ENCODE results near the gene PLEKHA5. TPM values are rescaled to one million over a fixed set of nuclear protein-coding genes. Genes with fewer than 3 reads are reported as not detected.
"Not testable (repeated sequence)": the region's sequence is repeated elsewhere in the genome, so short reads cannot be mapped to it uniquely, and the experiment has no call there.

The PLEKHA5 gene
- total and polyA plus RNA-seq, 4 donors = 4.9 to 88.5 (median 20.9) TPM

DNA sequence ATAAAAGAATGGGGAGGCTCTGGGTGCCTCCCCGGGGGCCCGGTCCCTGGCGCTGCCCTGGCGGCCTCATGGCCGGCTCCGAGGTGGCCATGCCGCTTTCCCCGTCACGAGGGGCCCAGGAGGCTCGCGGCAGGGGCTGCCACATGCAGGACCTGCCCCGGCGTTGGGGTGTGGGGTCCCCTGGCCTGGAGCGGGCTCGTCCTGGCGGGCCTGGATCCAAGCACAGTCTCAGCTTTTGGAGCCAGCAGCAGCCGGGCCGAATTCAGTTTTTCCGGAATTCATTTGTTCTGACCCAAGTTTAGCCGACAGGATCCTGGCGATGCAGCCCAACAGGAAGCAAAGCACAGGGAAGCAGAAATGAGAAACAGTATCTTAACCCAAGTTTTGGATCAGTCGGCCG lies 283.3 kb downstream of the PLEKHA5 start:
- Histone ChIP-seq H3K27ac (ENCODE audit: low read depth in 1 of 2, low read length in 1 of 2) (peak overlapping the region in 1 of 2 donors; percentile 35), H3K4me1 (ENCODE audit: control insufficient read depth in 5 of 5, insufficient read depth in 5 of 5, low read length in 5 of 5) (peaks cover 0 to 13% (median 7%) of the 10 kb centered on the region in 5 donors), H3K9ac (ENCODE audit: insufficient read depth in 1 of 2, low read length in 2 of 2) (no peak overlapping the region), H3K36me3 (ENCODE audit: control insufficient read depth in 4 of 4, insufficient read depth in 4 of 4, low read length in 4 of 4) (no peaks in the 10 kb centered on the region), H3K9me3 (ENCODE audit: control insufficient read depth in 4 of 4, insufficient read depth in 3 of 4, low read length in 3 of 4) (no peaks in the 10 kb centered on the region), H3K4me3 (no peak overlapping the region), H3K27me3 (ENCODE audit: control insufficient read depth in 3 of 3, insufficient read depth in 3 of 3, low read length in 2 of 3) (no peaks in the 10 kb centered on the region)
- DNase-seq = no peak
- WGBS, 2 donors = 87 to 94% methylated on average over 23 of the region's 23 CpGs
- TF ChIP-seq CTCF (IDR thresholded peaks at IDR 0.05; ENCODE audit: control extremely low read depth, extremely low read depth) = no peak
- no peak for ATAC-seq (ENCODE audit: insufficient read depth, low FRiP score)

DNA sequence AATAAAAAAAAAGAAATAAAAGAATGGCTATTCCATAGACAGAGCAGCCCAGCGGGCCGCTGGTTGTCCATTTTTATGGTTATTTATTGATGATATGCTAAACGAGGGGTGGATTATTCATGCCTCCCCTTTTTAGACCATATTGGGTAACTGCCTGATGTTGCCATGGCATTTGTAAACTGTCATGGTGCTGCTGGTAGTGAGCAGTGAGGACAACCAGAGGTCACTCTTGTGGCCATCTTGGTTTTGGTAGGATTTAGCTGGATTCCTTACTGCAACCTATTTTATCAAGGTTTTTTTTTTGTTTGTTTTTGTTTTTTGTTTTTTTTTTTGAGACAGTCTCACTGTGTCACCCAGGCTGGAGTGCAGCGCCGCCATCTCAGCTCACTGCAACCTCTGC lies 284.0 kb downstream of the PLEKHA5 start:
- not testable (repeated sequence) for H3K27me3 ChIP-seq (ENCODE audit: control insufficient read depth in 3 of 3, insufficient read depth in 3 of 3, low read length in 2 of 3); H3K9ac ChIP-seq (ENCODE audit: insufficient read depth in 1 of 2, low read length in 2 of 2); H3K4me3 ChIP-seq; H3K27ac ChIP-seq (ENCODE audit: low read depth in 1 of 2, low read length in 1 of 2); H3K9me3 ChIP-seq (ENCODE audit: control insufficient read depth in 4 of 4, insufficient read depth in 3 of 4, low read length in 3 of 4); DNase-seq; ATAC-seq (ENCODE audit: insufficient read depth, low FRiP score); H3K36me3 ChIP-seq (ENCODE audit: control insufficient read depth in 4 of 4, insufficient read depth in 4 of 4, low read length in 4 of 4)
- 96 to 97% methylated on average over 5 of the region's 5 CpGs for WGBS, 2 donors
- peaks cover 0 to 13% (median 7%) of the 10 kb centered on the region in 5 donors for H3K4me1 ChIP-seq (ENCODE audit: control insufficient read depth in 5 of 5, insufficient read depth in 5 of 5, low read length in 5 of 5)

DNA sequence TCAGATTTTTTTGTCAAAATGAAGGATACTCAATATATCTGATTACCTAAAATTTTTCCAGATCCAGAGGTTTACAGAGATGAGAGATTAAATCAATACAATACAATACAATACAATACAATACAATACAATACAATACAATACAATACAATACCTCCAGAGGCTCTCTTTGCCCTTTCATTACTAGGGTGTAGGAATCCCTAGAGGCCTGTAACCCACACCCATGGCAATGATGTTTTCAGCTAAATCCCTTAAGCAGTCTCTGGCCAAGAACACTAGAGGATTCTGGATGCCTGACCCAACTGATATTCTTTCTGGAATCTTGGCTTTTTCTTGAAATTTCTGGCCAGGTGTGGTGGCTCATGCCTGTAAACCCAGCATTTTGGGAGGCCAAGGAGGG lies 286.0 kb downstream of the PLEKHA5 start:
- TF ChIP-seq CTCF (IDR thresholded peaks at IDR 0.05; ENCODE audit: control extremely low read depth, extremely low read depth) = no peak
- Histone ChIP-seq H3K9me3 (ENCODE audit: control insufficient read depth in 4 of 4, insufficient read depth in 3 of 4, low read length in 3 of 4) (no peaks in the 10 kb centered on the region), H3K36me3 (ENCODE audit: control insufficient read depth in 4 of 4, insufficient read depth in 4 of 4, low read length in 4 of 4) (no peaks in the 10 kb centered on the region), H3K27me3 (ENCODE audit: control insufficient read depth in 3 of 3, insufficient read depth in 3 of 3, low read length in 2 of 3) (no peaks in the 10 kb centered on the region), H3K27ac (ENCODE audit: low read depth in 1 of 2, low read length in 1 of 2) (no peak overlapping the region), H3K4me3 (no peak overlapping the region), H3K4me1 (ENCODE audit: control insufficient read depth in 5 of 5, insufficient read depth in 5 of 5, low read length in 5 of 5) (peaks cover 0 to 3% (median 0%) of the 10 kb centered on the region in 5 donors), H3K9ac (ENCODE audit: insufficient read depth in 1 of 2, low read length in 2 of 2) (no peak overlapping the region)
- ATAC-seq (ENCODE audit: insufficient read depth, low FRiP score) (no peak), DNase-seq (no peak)

- Histone ChIP-seq H3K9me3 (ENCODE audit: control insufficient read depth in 4 of 4, insufficient read depth in 3 of 4, low read length in 3 of 4) (no peaks in the 10 kb centered on the region), H3K4me1 (ENCODE audit: control insufficient read depth in 5 of 5, insufficient read depth in 5 of 5, low read length in 5 of 5) (no peaks in the 10 kb centered on the region), H3K27me3 (ENCODE audit: control insufficient read depth in 3 of 3, insufficient read depth in 3 of 3, low read length in 2 of 3) (no peaks in the 10 kb centered on the region), H3K36me3 (ENCODE audit: control insufficient read depth in 4 of 4, insufficient read depth in 4 of 4, low read length in 4 of 4) (no peaks in the 10 kb centered on the region), H3K9ac (ENCODE audit: insufficient read depth in 1 of 2, low read length in 2 of 2) (no peak overlapping the region), H3K27ac (ENCODE audit: low read depth in 1 of 2, low read length in 1 of 2) (no peak overlapping the region), H3K4me3 (no peak overlapping the region)
- no peak for ATAC-seq (ENCODE audit: insufficient read depth, low FRiP score)
- TF ChIP-seq CTCF (IDR thresholded peaks at IDR 0.05; ENCODE audit: control extremely low read depth, extremely low read depth) = no peak
- 97 to 98% methylated on average over 14 of the region's 14 CpGs for WGBS, 2 donors
- DNase-seq = no peak
These were observed 289.6 kb downstream of the PLEKHA5 start for GRCh38 chr12:19419086-19419485.

Measured in lung (tissue), 12 donors.